HepG2 (cell line): ENCODE data around the gene COX6A2. TPM values are rescaled to one million over a fixed set of nuclear protein-coding genes. Genes with fewer than 3 reads are reported as not detected.

ENCODE experiments used
- CAMTA2 ChIP-seq: sonication (generic); formaldehyde crosslinking; IDR thresholded peaks from 2 replicates; pipeline ENCODE4 v1.4.0; 2020; ENCODE audit warnings: mild to moderate bottlenecking, missing genetic modification reagents, borderline replicate concordance
- DR1 ChIP-seq: sonication (generic); formaldehyde crosslinking; IDR thresholded peaks from 2 replicates; pipeline ENCODE4 v1.8.0; 2021; ENCODE audit warnings: mild to moderate bottlenecking, missing genetic modification reagents, inconsistent platforms
- E2F2 ChIP-seq: sonication (generic); formaldehyde crosslinking; IDR thresholded peaks from 2 replicates; pipeline ENCODE4 v1.4.0; 2020; ENCODE audit warnings: missing genetic modification reagents, borderline replicate concordance
- FOXM1 ChIP-seq: sonication (generic); formaldehyde crosslinking; IDR thresholded peaks from 2 replicates; pipeline ENCODE4 v1.5.0; 2020; ENCODE audit warnings: missing genetic modification reagents
- FUBP1 ChIP-seq: sonication (generic); formaldehyde crosslinking; IDR thresholded peaks from 2 replicates; pipeline ENCODE4 v1.5.1; 2020; ENCODE audit warnings: missing genetic modification reagents, mild to moderate bottlenecking, borderline replicate concordance
- HOXA5 ChIP-seq: sonication (generic); formaldehyde crosslinking; IDR thresholded peaks from 2 replicates; pipeline ENCODE4 v1.4.0; 2020; ENCODE audit warnings: missing genetic modification reagents
- MXD3 ChIP-seq: IDR thresholded peaks from 2 replicates; pipeline ENCODE4 v1.6.1; 2016; ENCODE audit warnings: mild to moderate bottlenecking, missing biosample characterization, missing genetic modification reagents
- MYNN ChIP-seq: sonication (generic); formaldehyde crosslinking; IDR thresholded peaks from 2 replicates; pipeline ENCODE4 v1.4.0; 2020; ENCODE audit warnings: mild to moderate bottlenecking, low read depth, missing genetic modification reagents
- PITX1 ChIP-seq: sonication (generic); formaldehyde crosslinking; IDR thresholded peaks from 2 replicates; pipeline ENCODE4 v1.5.1; 2020; ENCODE audit warnings: mild to moderate bottlenecking, missing genetic modification reagents
- POLR2G ChIP-seq: fragments of 200-400 bp; formaldehyde crosslinking; IDR thresholded peaks from 2 replicates; pipeline ENCODE4 v1.6.1; 2018; ENCODE audit warnings: mild to moderate bottlenecking, low read depth, low read length, moderate library complexity
- PPARG ChIP-seq: conservative IDR thresholded peaks from 2 replicates; pipeline ENCODE4 v1.6.1; 2016; ENCODE audit warnings: missing biosample characterization, missing genetic modification reagents
- RCOR2 ChIP-seq: IDR thresholded peaks from 2 replicates; pipeline ENCODE4 v1.6.1; 2016; ENCODE audit warnings: missing biosample characterization, missing genetic modification reagents
- TAF1 ChIP-seq: sonication (generic); formaldehyde crosslinking; IDR thresholded peaks from 2 replicates; pipeline ENCODE4 v1.4.0; 2020; ENCODE audit warnings: missing genetic modification reagents
- TFDP1 ChIP-seq: IDR thresholded peaks from 2 replicates; pipeline ENCODE4 v1.6.1; 2016; ENCODE audit warnings: missing compliant biosample characterization, missing genetic modification reagents, borderline replicate concordance
- THYN1 ChIP-seq: sonication (generic); formaldehyde crosslinking; IDR thresholded peaks from 2 replicates; pipeline ENCODE4 v1.8.1; 2023; ENCODE audit warnings: low read depth, mild to moderate bottlenecking, moderate library complexity, missing genetic modification reagents, borderline replicate concordance
- ZNF574 ChIP-seq: sonication (generic); formaldehyde crosslinking; IDR thresholded peaks from 2 replicates; pipeline ENCODE4 v1.4.0; 2020; ENCODE audit warnings: missing genetic modification reagents
- ZNF704 ChIP-seq: sonication (generic); formaldehyde crosslinking; IDR thresholded peaks from 2 replicates; pipeline ENCODE4 v1.8.1; 2023; ENCODE audit warnings: mild to moderate bottlenecking, inconsistent platforms, moderate library complexity, missing genetic modification reagents, borderline replicate concordance
- ZNF737 ChIP-seq: sonication (generic); formaldehyde crosslinking; IDR thresholded peaks from 2 replicates; pipeline ENCODE4 v1.5.0; 2020; ENCODE audit warnings: missing genetic modification reagents, mild to moderate bottlenecking, borderline replicate concordance
- polyA plus RNA-seq, 8 experiments: library from polyadenylated mRNA; depleted of rRNA in 3 of 8; stranded (reverse) in 7 of 8; unstranded in 1 of 8; fragments of >200 nt; fragmentation: Illumina TruSeq in 4 of 8; extraction: Trizol in 4 of 8; gene quantifications; 2 replicates each; pipeline versions ENCODE4 v1.2.1 to v1.2.3, GENCODE V29; 2011 to 2016; ENCODE audit warnings: low read depth in 4 of 8, missing spikeins in 1 of 8, mixed read lengths in 1 of 8; ENCODE audit not compliant: insufficient read depth in 1 of 8
- total RNA-seq, 5 experiments: library from RNA; depleted of rRNA; stranded (reverse); fragments of >200 nt; fragmentation: Illumina TruSeq; extraction: Trizol; gene quantifications; 2 replicates each; pipeline ENCODE4 v1.2.3, GENCODE V29; 2016; ENCODE audit warnings: low read depth in 1 of 5

COX6A2 gene
- total and polyA plus RNA-seq, 2 of the 13 experiments (the other 11 are each of a cell fraction or from before 2014, with no cell fraction given) = not detected

- TF ChIP-seq TFDP1 = peak; percentile 94
- peak; percentile 77 for TF ChIP-seq MXD3 (CRISPR knock-in tag)
- 0 out of 2 replicates have a peak, but pooled peaks have one; percentile 15 for TF ChIP-seq ZNF737 (CRISPR knock-in tag)
- TF ChIP-seq THYN1 (CRISPR knock-in tag) = no peak
- peak; percentile 63; the same call in 1 of the 2 replicates for TF ChIP-seq RCOR2 (CRISPR knock-in tag)
- TF ChIP-seq E2F2 (CRISPR knock-in tag) = peak; percentile 97
- no peak; the same call in 1 of the 2 replicates for TF ChIP-seq CAMTA2
- no peak for TF ChIP-seq FUBP1
- peak; percentile 95 for TF ChIP-seq POLR2G
- peak; percentile 96 for TF ChIP-seq ZNF574 (CRISPR knock-in tag)
- TF ChIP-seq TAF1 (CRISPR knock-in tag) = peak; percentile 99
- peak; percentile 87 for TF ChIP-seq DR1 (CRISPR knock-in tag)
- peak; percentile 27; the same call in 1 of the 2 replicates for TF ChIP-seq MYNN (CRISPR knock-in tag)
- TF ChIP-seq PITX1 (CRISPR knock-in tag) = peak; percentile 85; the same call in 1 of the 2 replicates
- peak; percentile 10 for TF ChIP-seq PPARG (CRISPR knock-in tag)
- peak; percentile 96 for TF ChIP-seq HOXA5 (CRISPR knock-in tag)
- no peak for TF ChIP-seq FOXM1
- TF ChIP-seq ZNF704 (CRISPR knock-in tag) = peak; percentile 87
Measured at GRCh38 chr16:31458844-31459686, 30.9 kb upstream of the COX6A2 start, which contains the start of gene ARMC5 (continued).
